ENCODE measurements around the gene GID4.

The GID4 gene

DNA sequence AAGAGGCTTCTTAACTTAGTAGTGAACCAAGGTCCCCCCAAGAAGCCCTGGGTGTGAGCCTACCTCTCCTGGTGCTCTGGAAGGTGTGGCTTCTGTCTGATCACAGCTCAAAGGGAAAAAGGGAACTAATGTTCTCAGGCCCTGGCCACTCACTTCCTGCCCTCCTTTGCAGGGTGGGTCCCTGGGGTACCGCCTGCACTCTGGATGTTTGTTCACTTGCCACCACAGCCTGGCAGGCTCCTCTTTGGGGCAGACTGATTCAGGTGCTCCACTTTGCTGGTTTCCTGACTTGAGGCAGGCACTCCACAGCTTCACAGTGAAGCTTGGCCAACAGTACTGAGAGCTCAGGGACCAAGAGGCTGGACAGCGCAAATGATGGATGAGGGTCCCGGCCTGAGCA, 63.4 kb downstream of the GID4 start:
- DNase-seq (ENCODE audit: low spot score), result no peak

GRCh38 chr17:18105027-18105426, 65.8 kb downstream of the GID4 start:
- DNase-seq (ENCODE audit: low spot score), result no peak

- no peak for DNase-seq (ENCODE audit: low spot score)
Observed at GRCh38 chr17:18105595-18105994, 66.4 kb downstream of the GID4 start.

DNA sequence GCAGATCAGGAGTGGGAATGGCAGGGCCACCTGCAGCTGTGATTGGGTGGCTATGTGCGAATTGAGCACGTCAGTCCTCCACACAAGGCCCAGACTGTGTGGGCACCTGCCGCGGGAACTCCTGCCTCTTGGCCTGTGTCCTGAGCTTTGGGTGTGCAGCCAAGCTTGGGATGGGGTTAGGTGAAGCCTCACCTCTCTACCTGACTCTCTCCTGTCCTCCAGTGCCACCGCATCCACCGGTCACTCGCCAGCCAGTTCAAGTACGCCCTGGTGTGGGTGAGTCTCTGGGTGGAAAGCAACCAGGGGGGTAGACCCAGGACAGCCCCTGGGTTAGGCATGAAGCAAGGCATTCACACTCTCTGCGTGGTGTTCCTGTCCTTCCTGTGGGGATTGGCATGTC, 67.0 kb downstream of the GID4 start:
- DNase-seq (ENCODE audit: low spot score), result no peak

- DNase-seq (ENCODE audit: low spot score), result no peak
Observed at GRCh38 chr17:18107061-18107790, 68.0 kb downstream of the GID4 start.

DNA sequence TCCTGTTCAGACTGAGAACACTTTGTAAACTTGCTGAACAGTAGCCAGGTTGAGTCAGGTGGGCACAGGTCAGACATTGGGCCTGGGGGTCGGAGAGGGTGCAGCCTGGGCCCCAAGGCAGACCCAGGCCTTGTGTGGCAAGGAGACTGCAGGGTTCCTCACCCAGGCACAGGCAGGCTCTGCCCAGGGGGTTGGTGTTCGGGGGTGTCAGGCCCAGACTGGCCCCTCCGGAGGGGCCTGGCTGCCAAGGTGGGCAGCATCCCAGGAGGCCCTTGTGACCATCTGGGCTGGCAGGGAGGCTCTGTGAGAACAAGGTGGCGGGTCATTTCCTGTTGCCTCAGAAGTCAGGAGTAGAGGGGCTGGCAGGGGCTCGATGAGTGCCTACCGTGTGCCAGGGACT, 68.8 kb downstream of the GID4 start:
- no peak for DNase-seq (ENCODE audit: low spot score)

DNA sequence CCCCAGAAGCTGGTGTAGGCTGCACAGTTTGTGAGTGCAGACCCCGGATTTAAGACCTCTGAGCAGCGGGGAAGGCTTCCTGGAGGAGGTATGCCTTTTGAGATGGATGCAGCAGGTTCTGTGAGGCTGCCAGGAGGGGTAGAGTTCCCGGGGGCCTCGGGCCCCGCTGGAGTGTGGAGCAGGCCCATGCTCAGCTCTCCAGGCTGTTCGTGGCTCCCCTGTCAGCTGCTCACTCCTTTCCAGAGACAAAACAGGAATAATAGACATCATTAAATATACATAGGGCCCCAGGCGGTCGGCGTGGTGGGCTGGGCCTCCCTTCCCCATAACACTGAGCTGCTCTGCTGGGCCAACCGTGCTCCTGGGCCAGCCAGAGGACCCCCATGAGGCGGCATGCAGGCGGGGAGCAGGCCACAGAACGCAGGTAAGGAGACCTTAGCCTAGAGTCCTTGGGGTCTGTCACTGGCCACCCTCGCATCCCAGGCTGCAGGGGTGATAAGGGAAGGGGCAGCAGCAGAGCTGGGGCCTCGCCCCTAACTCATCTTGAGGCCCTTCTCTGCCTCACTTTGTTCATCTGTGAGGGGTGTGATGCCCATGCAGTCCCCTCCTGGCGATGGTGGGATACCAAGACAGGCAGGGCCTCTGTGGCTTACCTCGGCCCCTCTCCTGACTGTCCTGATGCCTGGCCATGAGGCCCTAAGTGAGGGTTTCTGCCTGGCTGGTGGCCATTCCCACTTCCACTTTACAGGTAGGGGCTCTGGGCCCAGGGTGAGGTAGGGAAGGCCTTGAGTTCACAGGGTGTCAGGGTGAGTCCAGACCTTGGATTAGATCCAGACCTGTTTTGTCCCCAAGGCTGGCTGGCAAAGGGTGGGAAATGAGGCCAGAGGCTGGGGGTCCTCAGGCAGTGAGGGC, 69.4 kb downstream of the GID4 start, which contains the start of gene MYO15A:
Gene MYO15A, plus strand, starts transcription at position 356 of the 912 bp plus-strand sequence. CDS start 10,045 bp downstream, outside the sequence.
- DNase-seq (ENCODE audit: low spot score), result no peak

- DNase-seq (ENCODE audit: low spot score), result no peak
Observed at GRCh38 chr17:18109935-18110485, 70.8 kb downstream of the GID4 start.

DNA sequence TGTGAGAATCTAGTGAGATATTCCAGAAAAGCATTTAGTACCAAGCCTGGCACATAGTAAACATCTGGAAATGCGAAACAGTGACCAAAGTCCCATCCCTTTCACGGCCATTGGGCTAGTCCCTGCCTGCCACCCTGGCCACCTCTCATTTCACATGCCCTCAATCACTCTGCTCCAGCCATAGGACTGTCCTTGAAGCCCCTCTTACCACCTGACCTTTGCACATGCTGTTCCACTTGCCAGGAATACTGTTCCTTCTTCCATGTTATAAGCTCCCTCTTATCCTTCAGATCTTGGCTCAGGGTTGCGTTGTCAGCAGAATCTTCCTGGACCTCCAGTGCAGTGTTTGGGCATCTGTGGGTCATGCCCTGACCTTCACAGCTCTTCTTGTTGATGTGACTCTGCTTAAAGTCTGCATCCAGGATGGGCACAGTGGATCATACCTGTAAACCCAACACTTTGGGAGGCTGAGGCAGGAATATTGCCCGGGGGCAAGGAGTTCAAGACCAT, 71.5 kb downstream of the GID4 start:
- no peak for DNase-seq (ENCODE audit: low spot score)

DNA sequence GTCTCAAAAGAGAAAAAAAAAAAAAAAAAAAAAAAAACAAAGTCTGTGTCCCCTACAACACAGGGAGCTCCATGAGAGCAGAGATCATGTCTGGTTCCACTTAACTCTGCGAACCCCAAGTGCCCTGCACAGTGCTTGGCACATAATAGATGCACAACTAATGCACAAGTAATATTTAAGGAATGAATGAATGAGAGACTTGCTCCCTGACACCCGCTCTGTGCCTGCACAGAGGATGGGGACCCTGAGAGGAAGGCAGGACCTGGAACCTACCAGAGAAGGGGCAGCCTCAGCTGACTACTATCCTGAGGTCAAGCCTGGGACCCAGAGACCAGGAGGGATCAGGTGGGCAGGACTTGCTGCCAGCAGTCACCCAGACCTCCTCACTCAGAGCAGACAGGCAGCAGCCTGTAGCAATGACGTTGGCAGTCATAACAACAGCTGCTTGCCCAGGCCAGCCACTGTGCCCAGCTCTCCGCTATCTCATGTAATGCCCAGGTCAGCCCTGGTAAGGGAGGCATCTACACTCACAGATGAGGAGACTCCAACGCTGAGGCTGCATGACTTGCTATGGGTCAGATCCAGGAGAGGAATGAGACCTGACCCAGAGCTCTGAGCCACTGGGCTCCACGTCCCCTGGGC, 72.2 kb downstream of the GID4 start:
- no peak for DNase-seq (ENCODE audit: low spot score)

- no peak for DNase-seq (ENCODE audit: low spot score)
Observed at GRCh38 chr17:18115517-18115916, 76.3 kb downstream of the GID4 start.

DNA sequence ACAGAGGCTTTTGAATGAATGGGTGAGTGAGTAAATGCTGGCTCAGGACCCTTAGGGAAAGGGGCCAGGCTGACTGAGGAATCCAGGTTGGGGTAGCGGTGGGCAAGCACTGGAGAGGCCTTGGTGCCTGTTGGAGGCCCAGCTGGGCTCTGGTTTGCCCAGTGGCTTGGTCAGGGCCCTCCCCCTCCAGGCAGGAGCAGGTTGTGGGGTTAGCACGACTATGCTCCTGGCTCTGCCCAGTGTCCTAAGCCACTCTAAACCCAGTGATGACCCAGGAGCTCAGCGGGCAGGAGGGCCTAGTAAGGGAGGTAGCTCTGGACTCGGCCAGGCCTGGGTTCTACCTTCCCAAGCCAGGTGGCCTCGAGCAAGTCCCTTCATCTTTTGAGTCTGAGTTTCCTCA, 76.9 kb downstream of the GID4 start:
- DNase-seq (ENCODE audit: low spot score), result no peak

DNA sequence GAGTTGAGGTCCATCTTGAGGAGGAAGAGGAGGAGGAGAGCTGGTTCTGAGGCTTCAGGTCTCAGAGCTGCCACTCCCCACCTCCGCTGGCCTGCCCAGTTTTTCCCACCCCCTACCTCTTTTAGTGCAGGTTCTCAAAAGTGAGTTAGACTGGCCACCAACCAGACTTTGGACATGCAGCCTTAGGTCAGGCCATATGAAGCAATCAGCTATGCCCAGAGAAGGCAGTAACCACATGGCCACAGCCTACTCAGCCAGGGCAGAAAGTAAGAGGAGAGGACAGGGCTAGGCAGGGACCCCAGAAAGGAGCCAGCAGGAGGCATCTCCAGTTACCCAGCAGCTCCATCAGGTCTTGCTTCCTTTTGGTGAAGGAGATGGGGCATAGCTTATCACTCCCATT, 78.3 kb downstream of the GID4 start:
- no peak for DNase-seq (ENCODE audit: low spot score)
